ENCODE data around the gene CD68.

Gene CD68

GRCh38 chr17:7560172-7561027 is 19.0 kb upstream of the CD68 start:
- H3K4me3 ChIP-seq (ENCODE audit: low read depth, low read length): peak overlapping the region; percentile 90
- TF ChIP-seq CTCF (IDR thresholded peaks at IDR 0.05; ENCODE audit: control insufficient read depth, extremely low read depth, insufficient read depth): peak; percentile 54
- no peak for DNase-seq (ENCODE audit: low read depth)

GRCh38 chr17:7561028-7561575 is 18.3 kb upstream of the CD68 start:
- peak; percentile 81 for TF ChIP-seq CTCF (IDR thresholded peaks at IDR 0.05; ENCODE audit: control insufficient read depth, extremely low read depth, insufficient read depth)
- H3K4me3 ChIP-seq (ENCODE audit: low read depth, low read length): peak overlapping the region; percentile 90
- peak; percentile 66 for DNase-seq (ENCODE audit: low read depth)

- H3K4me3 ChIP-seq (ENCODE audit: low read depth, low read length): peak within 1 kb of the TSS; percentile 90
- TF ChIP-seq CTCF (IDR thresholded peaks at IDR 0.05; ENCODE audit: control insufficient read depth, extremely low read depth, insufficient read depth): no peak
- no peak for DNase-seq (ENCODE audit: low read depth)
These were observed 17.7 kb upstream of the CD68 start, which contains the start of gene SENP3 for GRCh38 chr17:7561589-7562207. Gene SENP3, plus strand, starts transcription at chr17:7561919. Its CDS starts 1,158 bp downstream, at chr17:7563077.

GRCh38 chr17:7562208-7562605 is 17.2 kb upstream of the CD68 start:
- peak overlapping the region; percentile 90 for H3K4me3 ChIP-seq (ENCODE audit: low read depth, low read length)
- no peak for DNase-seq (ENCODE audit: low read depth)
- TF ChIP-seq CTCF (IDR thresholded peaks at IDR 0.05; ENCODE audit: control insufficient read depth, extremely low read depth, insufficient read depth): no peak

GRCh38 chr17:7563115-7563869 is 16.1 kb upstream of the CD68 start:
- TF ChIP-seq CTCF (IDR thresholded peaks at IDR 0.05; ENCODE audit: control insufficient read depth, extremely low read depth, insufficient read depth): no peak
- H3K4me3 ChIP-seq (ENCODE audit: low read depth, low read length): peak overlapping the region; percentile 90
- DNase-seq (ENCODE audit: low read depth): no peak

GRCh38 chr17:7569571-7569970 is 9.9 kb upstream of the CD68 start:
- TF ChIP-seq CTCF (IDR thresholded peaks at IDR 0.05; ENCODE audit: control insufficient read depth, extremely low read depth, insufficient read depth): no peak
- no peak for DNase-seq (ENCODE audit: low read depth)

More at GRCh38 chr17:7569571-7569970, 9.9 kb upstream of the CD68 start:
- H3K4me3 ChIP-seq (ENCODE audit: low read depth, low read length): no peak overlapping the region

Measured in LNCaP clone FGC (cell line).